HG03066 (cell line): Measurements from ENCODE around the gene BEST2.

Source experiments
- ATAC-seq: cut with Tn5 transposase; IDR thresholded peaks from one replicate; pipeline ENCODE4 v1.9.1; 2021; ENCODE audit warnings: low read depth; ENCODE audit not compliant: unreplicated experiment

BEST2 gene

DNA sequence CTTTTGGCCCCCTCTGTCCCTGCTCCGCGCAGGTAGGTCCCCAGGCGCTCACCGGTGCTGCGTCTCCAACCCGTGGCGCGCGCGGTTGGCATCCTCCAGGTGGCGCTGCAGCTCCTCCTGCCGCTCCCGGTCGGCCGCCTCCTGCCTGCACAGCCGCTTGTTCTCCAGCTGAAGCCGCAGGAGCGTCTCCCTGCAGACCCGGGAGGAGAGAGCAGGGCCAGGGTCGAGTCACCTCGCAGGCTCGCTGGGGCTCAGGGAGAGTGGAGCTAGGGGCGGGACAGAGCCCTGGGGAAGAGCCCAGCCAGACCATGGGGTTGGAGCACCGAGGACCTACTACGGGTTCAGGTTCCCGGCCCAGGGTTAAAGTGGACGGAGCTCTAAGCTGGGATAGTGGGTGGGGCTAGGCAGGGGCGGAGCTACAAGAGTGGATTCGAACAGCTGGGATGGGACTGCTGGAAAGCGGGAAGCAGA is 14.5 kb downstream of the BEST2 start:
- ATAC-seq = no peak

DNA sequence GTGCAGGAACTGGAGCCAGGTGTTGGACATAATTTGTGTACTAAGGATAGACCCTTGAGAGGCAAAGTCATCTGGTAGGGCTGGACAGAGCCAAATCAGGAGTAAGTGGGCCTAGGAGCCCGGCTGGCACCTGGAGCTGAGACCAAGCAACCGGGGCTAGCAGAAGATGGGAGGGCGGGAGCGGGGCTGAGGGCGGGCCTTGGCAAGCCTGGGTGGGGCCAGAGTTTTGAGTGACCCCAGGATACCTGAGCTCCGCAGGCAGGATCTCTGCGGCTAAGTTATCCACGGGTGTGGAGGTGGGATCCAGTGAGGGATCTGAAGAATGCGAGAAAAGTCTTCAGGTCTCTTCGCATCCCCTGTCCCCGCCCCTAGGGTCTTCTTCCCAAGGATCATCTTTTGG is 15.6 kb downstream of the BEST2 start:
- ATAC-seq = no peak

DNA sequence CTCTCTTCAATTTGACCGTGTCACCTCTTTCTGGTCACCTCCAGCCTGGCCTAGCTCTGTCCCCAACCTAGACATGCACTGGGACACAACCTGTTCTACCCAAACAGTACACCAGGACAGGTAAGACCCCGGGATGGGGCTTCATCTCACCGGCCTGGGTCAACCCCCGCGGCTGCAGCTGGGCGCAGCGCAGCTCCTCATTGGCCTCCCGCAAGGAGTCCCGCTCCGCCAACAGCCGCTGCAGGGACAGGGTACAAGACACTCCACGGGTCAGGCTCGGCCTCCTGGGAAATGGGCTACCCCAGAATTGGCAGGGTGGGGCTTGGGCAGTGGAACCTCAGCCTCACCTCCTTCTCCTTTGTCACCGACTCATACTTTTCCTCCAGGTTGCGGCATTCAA is 16.1 kb downstream of the BEST2 start:
- no peak for ATAC-seq

DNA sequence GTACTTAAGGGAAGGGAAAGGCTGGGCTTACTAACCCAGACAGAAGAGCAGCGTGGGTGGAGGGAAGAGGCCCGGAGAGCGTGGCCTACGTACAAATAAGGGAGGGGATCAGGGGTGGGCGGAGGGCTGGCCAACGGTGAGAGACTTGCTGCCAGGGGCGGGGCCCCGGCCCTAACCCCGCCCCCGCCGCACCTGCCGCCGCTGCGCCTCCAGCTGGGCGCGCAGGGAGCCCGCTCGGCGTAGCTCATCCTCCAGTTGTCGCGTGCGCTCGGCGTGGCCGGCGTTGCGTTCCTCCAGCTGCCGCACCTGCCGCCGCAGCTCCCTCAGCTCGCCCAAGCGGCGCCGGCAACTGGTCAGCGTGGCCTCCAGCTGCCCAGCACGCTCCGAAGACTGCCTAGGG is 18.1 kb downstream of the BEST2 start:
- no peak for ATAC-seq

DNA sequence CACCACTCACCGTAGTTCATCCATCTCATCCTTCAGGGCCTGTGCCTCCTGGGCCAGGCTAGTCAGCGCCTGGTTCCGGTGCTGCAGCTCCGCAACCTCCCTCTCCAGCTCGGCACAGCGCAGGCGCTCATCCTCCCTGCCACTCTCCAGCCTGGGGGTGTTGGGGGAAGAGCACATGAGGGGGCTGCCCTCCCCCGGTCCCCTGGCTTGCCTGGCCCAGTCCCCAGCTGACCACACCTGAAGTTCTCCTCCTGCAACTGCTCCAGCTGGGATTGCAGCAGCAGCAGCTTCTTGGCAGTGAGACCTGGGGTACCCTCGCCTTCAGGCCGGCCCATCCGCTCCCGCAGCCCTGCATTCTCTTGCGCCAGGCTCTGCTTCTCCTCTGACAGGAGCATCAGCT is 19.3 kb downstream of the BEST2 start:
- ATAC-seq = no peak

DNA sequence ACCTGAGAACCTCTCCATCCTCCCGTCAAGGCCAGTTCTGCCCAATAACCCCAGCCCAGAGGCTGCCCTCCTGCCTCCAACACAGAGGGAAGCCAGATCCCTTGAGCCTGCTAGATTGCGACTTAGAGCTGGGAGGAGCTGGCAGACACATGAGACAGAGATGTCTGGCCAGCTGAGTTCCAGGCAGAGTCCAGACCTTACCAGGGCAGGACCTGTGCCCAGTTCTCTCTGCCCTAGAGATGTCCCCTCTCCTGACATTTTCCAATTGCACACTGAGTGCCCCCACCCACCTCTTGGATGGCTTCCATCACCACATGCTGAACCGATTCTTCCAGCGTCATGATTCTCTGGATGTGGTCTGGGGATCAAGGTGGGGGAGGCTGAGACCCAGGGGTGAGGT is 20.7 kb downstream of the BEST2 start:
- no peak for ATAC-seq

DNA sequence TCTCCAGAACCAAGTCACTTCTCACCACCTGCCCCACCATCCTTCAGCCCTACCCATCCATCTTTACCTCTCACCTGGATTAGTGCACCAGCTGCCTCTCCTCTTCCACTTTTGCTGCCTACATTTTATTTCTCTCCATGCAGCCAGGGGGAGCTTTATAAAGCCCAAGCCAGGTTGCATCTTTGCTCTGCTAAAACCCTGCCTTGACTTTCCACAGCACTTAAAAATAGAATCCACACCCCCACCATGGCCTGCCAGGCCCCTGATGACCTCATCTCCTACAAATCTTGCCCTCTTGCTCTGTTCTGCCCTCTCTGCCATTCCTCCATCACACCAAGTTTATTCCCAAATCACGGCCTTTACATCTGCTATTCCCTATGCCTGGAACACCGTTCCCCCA is 22.0 kb downstream of the BEST2 start:
- ATAC-seq = no peak

DNA sequence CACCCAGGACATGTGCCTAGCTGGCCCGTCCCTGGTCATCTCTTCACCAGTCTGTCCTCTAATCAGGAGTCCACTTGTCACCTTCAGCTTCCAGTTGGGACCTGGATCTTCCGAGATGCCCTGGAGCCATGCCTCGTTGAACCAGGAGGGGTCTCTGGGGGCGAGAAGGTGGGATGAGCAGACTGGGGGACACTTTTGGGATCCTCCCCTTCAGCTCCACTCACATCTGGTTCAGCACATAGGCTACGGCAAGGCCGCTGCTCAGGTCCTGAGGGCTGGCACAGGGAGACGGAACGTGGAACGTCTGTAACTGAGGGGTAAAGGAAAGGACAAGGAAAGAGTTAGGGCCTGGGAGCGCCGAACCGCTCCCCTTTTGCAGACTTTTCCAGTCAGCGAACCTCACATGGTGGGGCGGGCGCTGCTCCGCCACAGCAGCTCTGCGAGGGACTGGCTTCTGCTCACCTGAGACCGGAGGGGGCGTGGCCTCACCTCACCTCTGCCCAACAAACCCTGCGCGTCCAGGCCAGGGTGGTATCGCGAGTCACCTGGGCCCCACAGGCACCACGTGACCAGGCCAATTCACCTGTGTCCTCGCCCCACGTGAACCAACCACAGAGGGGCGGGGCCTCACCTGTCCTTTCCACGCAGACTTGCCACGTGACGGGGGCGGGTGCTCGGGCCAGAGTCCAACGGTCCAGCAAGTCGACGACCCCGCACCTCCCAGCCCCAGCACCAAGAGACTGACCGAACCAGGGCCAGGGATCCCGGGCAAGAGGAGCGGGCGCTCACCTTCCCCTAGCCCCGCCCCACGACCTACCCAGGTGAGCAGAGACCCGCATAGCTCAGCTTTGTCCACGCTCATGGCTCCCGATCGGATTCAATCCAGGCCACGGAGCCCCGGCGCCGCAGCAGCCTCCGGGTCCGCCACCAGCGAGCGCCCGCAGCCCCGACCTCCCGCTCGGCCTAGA is 23.3 kb downstream of the BEST2 start, which contains the start of gene HOOK2:
TSS of gene HOOK2 (minus strand) at position 965 of the 968 bp plus-strand sequence. CDS start at position 862, 103 bp downstream.
- ATAC-seq = no peak

DNA sequence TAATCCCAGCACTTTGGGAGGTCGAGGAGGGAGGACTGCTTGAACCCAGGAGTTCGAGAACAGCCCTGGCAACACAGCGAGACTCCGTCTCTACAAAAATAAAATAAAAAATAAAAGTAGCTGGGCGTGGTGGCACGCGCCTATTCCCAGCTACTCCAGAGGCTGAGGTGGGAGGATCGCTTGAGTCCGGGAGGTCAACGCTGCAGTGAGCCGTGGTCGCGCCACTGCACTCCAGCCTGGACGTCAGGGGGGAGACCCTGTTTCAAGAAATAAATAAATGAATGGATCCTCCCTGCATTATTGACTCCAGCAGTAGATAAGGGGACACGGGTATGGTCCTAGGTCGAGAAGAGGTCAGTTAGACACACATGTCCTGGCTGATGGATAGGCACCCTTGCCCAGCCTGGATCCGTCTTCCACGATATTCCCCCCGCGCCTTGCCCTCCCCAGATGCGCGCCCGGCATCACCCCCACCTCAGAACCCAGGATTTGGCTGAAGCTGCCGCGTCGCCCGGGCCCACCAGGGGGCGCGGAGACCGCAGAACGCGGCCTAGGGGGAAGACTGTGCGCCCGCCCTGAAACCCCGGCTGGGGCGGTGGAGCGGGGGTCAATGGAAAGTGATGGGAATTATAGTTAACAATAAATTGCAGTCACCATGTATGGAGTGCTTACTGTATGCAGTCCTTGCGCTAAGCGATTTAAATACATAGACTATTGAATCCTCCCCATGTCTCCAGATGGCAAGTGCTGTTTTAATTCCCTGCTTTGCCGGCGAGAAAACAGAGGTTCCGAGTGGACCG is 25.8 kb downstream of the BEST2 start:
- no peak for ATAC-seq

DNA sequence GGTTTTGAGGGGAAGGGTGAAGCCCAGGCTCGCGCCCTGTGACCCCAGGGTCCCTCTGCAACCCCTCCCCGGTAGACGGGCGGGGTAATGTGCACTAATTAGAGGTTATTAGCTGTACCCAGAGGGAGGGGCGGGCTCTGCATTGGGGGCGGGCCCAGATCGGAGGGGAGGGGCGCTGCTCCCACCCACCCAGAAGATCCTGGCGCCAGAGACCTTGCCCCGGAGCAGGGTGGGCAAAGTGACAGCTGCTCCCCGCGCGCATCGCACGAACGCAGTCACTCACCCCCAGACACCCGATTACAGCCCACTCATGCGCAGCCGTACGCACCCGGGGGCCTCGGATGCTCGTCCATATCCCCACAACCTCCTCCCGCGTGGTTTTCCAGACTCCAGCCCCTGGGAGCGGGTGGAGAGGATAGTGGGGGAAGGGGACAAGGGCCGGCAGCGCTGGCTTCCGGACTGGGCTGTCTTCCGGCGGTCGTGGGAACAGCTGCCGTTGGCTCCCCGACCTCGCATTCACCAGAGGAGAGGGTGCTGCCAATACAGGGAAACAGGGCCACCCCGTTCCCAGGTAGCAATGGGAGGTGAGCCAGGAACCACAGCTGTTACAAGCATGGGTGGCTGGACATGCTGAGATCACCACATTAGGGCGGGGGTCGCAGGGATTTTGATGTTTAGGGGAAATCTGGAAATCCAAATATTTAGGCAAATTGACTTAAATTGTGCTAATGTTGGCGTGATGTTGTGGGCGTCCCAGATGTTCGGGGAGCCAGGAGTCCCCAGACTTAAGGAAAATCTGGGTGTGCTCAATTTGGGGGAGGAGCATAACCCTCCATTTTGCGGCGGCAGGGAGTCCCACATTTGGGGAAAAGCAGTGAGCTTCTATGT is 26.7 kb downstream of the BEST2 start:
- ATAC-seq = no peak

DNA sequence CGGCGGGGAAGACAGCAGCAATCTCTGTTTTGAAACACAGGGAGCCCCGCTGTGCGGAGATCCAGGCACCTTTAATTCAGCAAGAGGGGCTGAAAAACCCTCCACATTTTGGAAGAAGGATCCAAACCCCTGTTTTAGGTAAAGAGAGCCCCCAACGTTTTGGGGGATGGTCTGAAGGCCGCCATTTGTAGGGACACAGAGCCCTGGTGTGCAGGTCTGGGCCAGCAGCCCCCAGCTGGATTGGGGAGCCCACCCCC is 27.2 kb downstream of the BEST2 start:
- ATAC-seq = no peak

DNA sequence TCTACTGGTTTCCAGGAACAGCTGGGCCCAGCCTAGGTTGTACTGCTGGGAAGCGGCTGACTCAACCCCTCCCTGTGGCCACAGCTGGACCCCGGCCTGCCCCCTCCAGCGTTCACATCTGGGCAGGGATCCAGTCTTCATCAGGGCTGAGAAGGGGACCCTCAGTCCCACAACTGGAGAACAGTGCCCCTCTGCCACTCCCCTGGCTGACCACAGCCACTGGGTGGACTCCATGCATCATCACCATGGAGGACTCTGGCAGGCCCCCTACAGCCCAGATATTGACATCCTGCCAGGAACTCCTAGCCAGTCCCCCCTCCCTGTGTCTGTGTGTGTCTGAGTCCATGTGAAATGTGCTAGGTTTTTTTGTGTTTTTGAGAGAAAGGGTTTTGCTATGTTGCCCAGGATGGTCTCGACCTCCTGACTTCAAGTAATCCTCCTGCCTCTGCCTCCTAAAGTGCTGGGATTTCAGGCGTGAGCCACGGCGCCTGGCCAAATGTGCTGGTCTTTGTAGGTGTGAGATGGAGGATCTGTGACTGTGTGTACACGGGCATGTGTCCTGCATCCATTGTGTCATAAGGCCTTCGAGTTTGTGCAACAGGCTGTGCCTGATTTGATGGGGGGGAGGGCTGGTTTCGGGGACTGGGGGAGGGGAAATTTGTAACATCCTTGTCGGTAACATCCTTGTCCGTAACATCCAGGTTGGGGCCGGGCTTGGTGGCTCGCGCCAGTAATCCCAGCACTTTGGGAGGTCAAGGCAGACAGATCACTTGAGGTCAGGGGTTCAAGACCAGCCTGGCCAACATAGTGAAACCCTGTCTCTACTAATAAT is 27.8 kb downstream of the BEST2 start:
- ATAC-seq = no peak

DNA sequence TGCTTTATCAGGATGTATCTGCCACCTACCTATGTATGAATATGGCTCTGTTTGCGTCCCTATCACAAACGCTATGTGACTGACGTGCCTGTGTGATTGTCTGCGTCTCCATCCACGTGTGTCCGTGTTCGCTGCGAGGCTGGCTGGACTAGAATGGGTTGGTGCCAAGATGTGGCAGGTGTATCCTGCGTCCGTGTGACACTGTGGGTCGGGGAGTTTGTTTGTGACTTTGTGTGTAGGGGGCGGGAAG is 30.5 kb downstream of the BEST2 start:
- ATAC-seq = no peak

DNA sequence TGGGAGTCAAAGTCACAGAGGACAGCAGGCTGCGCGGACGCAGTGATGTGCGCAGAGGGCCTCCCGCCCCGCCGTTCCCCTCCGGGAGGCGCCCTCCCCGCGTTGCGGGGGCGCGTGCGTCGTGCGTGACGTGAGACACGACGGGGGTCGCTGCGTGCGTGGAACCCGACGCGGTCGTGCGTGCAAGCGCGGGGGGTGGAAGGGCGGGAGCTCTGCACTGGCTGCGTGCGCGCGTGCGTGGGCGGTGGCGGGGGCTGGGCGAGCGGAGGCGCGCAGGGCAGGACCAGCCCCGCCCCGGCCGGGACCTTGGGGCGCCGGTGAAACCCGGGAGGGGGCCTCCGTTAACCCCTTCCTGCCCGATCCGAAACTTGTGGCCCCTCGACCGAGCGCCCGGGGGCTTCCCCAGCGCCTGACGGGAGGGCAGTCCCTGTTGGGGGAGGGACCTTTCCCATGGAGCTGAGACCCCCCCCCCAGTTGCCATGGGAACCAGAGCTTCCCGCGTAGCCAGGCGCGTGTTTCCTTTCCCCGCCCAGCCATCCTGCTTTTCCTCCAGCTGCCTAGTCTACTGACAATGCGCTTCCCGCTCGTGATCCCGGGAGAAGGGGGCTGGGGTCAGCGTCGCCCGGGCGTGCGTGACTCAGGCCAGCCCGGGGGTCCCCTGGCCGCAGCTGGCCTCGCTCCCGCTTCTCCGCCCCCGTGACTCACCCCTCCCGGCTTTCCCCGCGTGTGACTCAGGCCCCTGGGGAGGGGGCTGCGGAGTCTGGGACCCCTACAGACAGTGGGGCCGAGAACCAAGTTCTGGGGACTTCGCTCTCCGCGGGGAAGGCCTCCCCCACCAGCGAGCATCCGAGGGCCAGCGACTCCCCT is 31.1 kb downstream of the BEST2 start:
- ATAC-seq = no peak

DNA sequence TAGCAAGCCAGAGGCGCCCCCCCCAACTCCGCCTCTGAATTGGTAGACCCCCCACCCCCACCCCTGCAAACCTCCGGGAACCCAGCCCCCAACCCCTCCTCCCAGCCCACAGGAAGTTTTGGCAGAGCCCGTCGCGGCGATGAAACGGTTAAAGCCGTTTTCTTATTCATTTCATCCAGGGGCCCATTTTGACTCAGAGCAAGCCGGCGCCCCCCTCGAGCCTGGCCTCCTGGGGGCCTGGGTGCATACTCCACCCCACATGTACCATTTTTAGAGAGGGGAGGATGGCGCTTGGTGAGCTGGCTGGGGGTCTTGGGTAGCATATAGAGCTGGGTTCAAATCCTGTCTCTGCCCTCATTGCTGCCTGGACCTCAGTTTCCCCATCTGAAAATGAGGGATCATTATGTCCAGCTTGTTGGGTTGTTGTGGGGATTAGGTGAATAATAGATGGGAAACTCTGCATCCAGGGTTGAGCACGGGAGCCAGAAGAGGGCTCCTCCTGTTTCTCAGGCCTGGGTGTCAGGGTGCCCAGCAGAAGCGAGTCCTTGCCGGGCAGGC is 31.8 kb downstream of the BEST2 start:
- ATAC-seq = no peak

DNA sequence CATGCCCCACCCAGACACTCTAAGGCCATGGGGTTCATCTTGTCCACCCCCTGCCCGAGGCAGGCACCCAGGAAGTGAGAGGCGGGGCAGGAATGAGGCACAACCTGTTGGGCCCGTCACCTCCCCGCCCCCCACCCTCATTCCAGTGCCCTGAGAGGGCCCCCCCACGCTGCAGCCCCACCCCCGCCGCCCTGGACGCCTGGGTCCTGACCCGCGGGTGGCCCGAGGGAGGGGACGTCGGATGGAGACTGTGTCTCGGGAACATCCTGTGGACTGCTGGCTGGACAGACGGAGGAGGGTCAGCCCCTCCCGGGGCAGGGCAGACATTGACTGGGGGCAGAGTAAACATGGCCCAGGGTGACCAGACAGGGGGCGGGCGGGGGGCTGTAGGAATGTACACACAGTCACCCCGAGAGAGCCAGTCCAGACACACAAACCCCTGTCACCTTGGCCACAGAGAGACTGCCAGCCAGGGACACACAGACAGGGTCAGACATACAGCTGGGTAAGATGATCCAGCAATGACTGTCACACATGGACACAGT is 32.3 kb downstream of the BEST2 start:
- no peak for ATAC-seq

DNA sequence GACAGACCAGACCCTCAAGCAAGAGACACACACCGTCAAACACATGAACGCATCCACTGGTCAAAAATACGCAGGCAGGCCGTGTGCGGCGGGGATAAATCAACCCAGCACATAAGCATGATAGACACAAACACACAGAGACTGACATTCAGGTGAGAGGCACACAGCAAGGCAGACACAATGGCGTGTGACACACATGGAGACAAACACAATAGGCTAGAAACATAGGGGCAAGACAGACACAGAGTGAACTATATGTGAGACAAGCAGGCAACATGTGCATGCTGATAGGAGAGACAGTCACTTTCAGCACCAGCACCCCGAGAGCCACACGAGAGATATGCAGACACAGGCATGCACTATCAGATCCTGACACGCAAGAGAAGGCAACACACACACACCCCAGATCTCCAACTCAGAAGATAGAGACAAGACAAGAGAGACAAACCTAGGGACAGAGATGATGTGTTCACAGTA is 32.8 kb downstream of the BEST2 start:
- no peak for ATAC-seq

DNA sequence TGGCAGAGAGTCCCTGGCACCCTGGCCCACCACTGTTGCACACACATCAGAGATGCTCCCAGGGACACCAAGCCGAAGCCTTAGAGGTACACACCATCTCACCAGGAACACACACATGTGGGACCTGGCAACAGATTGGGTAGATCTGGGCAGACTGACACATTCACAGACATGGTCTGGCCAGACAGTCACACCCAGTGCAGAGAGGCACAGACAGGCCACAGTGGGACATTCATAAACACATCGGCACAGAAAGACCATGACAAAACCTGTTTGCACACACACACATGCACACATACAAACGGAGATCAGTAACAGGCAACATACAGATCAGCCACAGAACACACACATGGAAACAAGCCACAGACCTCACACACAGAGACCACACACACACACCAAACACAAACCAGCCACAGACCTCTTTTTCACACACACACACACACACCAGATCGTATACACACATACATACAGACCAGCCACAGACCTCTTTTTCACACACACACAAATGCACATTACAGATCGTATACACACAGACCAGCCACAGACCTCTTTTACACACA is 33.4 kb downstream of the BEST2 start:
- no peak for ATAC-seq
